MM.1S (cell line): ENCODE results near the gene ZNF106.

Source experiments
- EZH2 ChIP-seq: fragments of 300-600 bp; sonication (generic); optimal IDR thresholded peaks from 2 replicates; pipeline ENCODE3; 2017; ENCODE audit warnings: low read depth, mild to moderate bottlenecking, antibody characterized with exemption, low read length, mixed read lengths
- TF ChIP-seq, protein P1 (sequence below): fragments of 300-600 bp; sonication (generic); IDR thresholded peaks from 2 replicates; pipeline ENCODE4 v1.5.1; 2016; ENCODE audit warnings: antibody characterized with exemption, low read length, mixed read lengths

DNA sequence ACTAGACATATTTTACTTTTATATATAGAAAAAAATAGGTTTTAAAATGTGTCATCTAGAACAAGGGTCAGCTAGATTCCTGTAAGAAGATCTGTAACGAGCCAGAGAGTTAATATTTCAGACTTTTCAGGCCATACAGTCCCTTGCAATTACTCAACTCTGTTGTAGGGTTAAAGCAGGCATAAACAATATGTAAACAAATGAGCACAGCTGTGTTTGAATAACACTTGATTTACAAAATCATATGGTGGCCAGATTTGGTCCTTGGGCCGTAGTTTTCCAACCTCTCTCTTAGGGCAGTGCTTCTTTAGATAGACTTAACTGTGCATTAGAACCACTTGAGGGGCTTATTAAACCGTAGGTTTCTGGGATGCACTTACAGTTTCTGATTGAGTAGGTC lies 38.0 kb upstream of the ZNF106 start:
- TF ChIP-seq, protein P1, sequence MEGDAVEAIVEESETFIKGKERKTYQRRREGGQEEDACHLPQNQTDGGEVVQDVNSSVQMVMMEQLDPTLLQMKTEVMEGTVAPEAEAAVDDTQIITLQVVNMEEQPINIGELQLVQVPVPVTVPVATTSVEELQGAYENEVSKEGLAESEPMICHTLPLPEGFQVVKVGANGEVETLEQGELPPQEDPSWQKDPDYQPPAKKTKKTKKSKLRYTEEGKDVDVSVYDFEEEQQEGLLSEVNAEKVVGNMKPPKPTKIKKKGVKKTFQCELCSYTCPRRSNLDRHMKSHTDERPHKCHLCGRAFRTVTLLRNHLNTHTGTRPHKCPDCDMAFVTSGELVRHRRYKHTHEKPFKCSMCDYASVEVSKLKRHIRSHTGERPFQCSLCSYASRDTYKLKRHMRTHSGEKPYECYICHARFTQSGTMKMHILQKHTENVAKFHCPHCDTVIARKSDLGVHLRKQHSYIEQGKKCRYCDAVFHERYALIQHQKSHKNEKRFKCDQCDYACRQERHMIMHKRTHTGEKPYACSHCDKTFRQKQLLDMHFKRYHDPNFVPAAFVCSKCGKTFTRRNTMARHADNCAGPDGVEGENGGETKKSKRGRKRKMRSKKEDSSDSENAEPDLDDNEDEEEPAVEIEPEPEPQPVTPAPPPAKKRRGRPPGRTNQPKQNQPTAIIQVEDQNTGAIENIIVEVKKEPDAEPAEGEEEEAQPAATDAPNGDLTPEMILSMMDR, result no peak
- TF ChIP-seq EZH2, result no peak
